ENCODE data around the gene TMEM38B.
"Not testable (repeated sequence)": the region's sequence is repeated elsewhere in the genome, so short reads cannot be mapped to it uniquely, and the experiment has no call there.

The TMEM38B gene

GRCh38 chr9:105681724-105682123 lies 12.6 kb upstream of the TMEM38B start:
- DNase-seq (ENCODE audit: low spot score), result no peak

GRCh38 chr9:105683688-105684275 lies 10.6 kb upstream of the TMEM38B start:
- no peak for DNase-seq (ENCODE audit: low spot score)

GRCh38 chr9:105686936-105687335 lies 7.4 kb upstream of the TMEM38B start:
- DNase-seq (ENCODE audit: low spot score), result no peak

GRCh38 chr9:105690742-105691141 lies 3.6 kb upstream of the TMEM38B start:
- no peak for DNase-seq (ENCODE audit: low spot score)

GRCh38 chr9:105693435-105694189 lies 729 bp upstream of the TMEM38B start:
- peak; percentile 7 for DNase-seq (ENCODE audit: low spot score)

- peak; percentile 55 for DNase-seq (ENCODE audit: low spot score)
Measured at GRCh38 chr9:105694848-105695581, 674 bp downstream of the TMEM38B start.

GRCh38 chr9:105696219-105696793 lies 2.0 kb downstream of the TMEM38B start:
- DNase-seq (ENCODE audit: low spot score), result no peak

GRCh38 chr9:105697871-105698270 lies 3.5 kb downstream of the TMEM38B start:
- no peak for DNase-seq (ENCODE audit: low spot score)

- DNase-seq (ENCODE audit: low spot score), result no peak
Measured at GRCh38 chr9:105698348-105698870, 4.1 kb downstream of the TMEM38B start.

GRCh38 chr9:105700668-105701067 lies 6.3 kb downstream of the TMEM38B start:
- no peak for DNase-seq (ENCODE audit: low spot score)

- DNase-seq (ENCODE audit: low spot score), result no peak
Measured at GRCh38 chr9:105701145-105701544, 6.8 kb downstream of the TMEM38B start.

- no peak for DNase-seq (ENCODE audit: low spot score)
Measured at GRCh38 chr9:105702207-105702606, 7.9 kb downstream of the TMEM38B start.

GRCh38 chr9:105703638-105704037 lies 9.3 kb downstream of the TMEM38B start:
- DNase-seq (ENCODE audit: low spot score), result not testable (repeated sequence)

GRCh38 chr9:105706156-105706555 lies 11.8 kb downstream of the TMEM38B start:
- no peak for DNase-seq (ENCODE audit: low spot score)

GRCh38 chr9:105708405-105708804 lies 14.1 kb downstream of the TMEM38B start:
- DNase-seq (ENCODE audit: low spot score), result no peak

- no peak for DNase-seq (ENCODE audit: low spot score)
Measured at GRCh38 chr9:105710638-105711037, 16.3 kb downstream of the TMEM38B start.

GRCh38 chr9:105711867-105712266 lies 17.5 kb downstream of the TMEM38B start:
- no peak for DNase-seq (ENCODE audit: low spot score)

GRCh38 chr9:105712297-105712696 lies 18.0 kb downstream of the TMEM38B start:
- DNase-seq (ENCODE audit: low spot score), result no peak

GRCh38 chr9:105712773-105713172 lies 18.4 kb downstream of the TMEM38B start:
- DNase-seq (ENCODE audit: low spot score), result no peak

GRCh38 chr9:105713260-105714019 lies 19.1 kb downstream of the TMEM38B start:
- no peak for DNase-seq (ENCODE audit: low spot score)

- DNase-seq (ENCODE audit: low spot score), result no peak
Measured at GRCh38 chr9:105714020-105714331, 19.6 kb downstream of the TMEM38B start.

GRCh38 chr9:105716146-105716545 lies 21.8 kb downstream of the TMEM38B start:
- no peak for DNase-seq (ENCODE audit: low spot score)
